ENCODE results near the gene ABCG4. TPM values are rescaled to one million over a fixed set of nuclear protein-coding genes. Genes with fewer than 3 reads are reported as not detected.

Gene ABCG4
- total RNA-seq, 1 experiment from 2014 or later: 0.39 TPM

- TF ChIP-seq POLR2AphosphoS5 (IDR thresholded peaks at IDR 0.05; ENCODE audit: low read depth, low read length): peak; percentile 57
- peak; percentile 99 for TF ChIP-seq CTCF (IDR thresholded peaks at IDR 0.05)
- TF ChIP-seq REST (IDR thresholded peaks at IDR 0.05; ENCODE audit: insufficient read depth in 1 of 2, low read depth in 2 of 2, low read length in 1 of 2): no peak
- TF ChIP-seq TCF7L2 (IDR thresholded peaks at IDR 0.05; ENCODE audit: low read depth, low read length): peak; percentile 88
- TF ChIP-seq SIN3A (IDR thresholded peaks at IDR 0.05; ENCODE audit: borderline replicate concordance, insufficient read depth, low read depth, low read length): peak; percentile 26; the same call in 1 of the 2 replicates
- Histone ChIP-seq H3K27ac (ENCODE audit: low read length) (peak within 1 kb of the TSS; percentile 95), H3K27me3 (ENCODE audit: control insufficient read depth, insufficient read depth, low read length) (no peaks in the 10 kb centered on the region), H3K4me3 (ENCODE audit: low read depth in 2 of 2, low read length in 2 of 2) (peak within 1 kb of the TSS; percentile 80 to 96), H3K36me3 (ENCODE audit: control insufficient read depth, insufficient read depth, low read length) (no peaks in the 10 kb centered on the region), H3K4me1 (ENCODE audit: control insufficient read depth, insufficient read depth, low read length) (peaks cover 32% of the 10 kb centered on the region), H3K9me3 (ENCODE audit: control insufficient read depth, insufficient read depth, low read depth, low read length) (no peaks in the 10 kb centered on the region)
- BruUV-seq (replicated peaks): no TSS peak
- ChIA-PET CTCF (interaction anchor here (0.6 to 3.0 kb wide), 19 partner anchors 10 to 1463 kb away, joined by 3 to 15 read pairs (median 5); partner anchors contain the start of gene CENATAC), POLR2A (interaction anchor here (0.5 to 0.7 kb wide), 6 partner anchors 21 to 543 kb away, joined by 3 to 14 read pairs (median 6); no protein-coding TSS in a partner anchor)
- ATAC-seq: peak; percentile 95
- peak; percentile 81 for DNase-seq (ENCODE audit: low read depth, low spot score)
- in situ Hi-C loops (cut with HindIII; ENCODE audit: low pct_unique_long_range_greater_than_20kb, low sequenced_read_pairs): no loop called here
- intact Hi-C loops (cut with micrococcal nuclease; ENCODE audit: unreplicated experiment): no loop called here
These were observed 57.0 kb downstream of the ABCG4 start, which contains the start of gene CBL for GRCh38 chr11:119205574-119206510. Gene CBL (plus strand): TSS chr11:119206339. CDS start chr11:119206418, 79 bp downstream.

- CTCF ChIA-PET: interaction anchor here (0.5 to 3.0 kb wide), 14 partner anchors 14 to 1463 kb away, joined by 3 to 15 read pairs (median 6); partner anchors contain the start of gene CENATAC
- in situ Hi-C loops (cut with HindIII; ENCODE audit: low pct_unique_long_range_greater_than_20kb, low sequenced_read_pairs): no loop called here
- BruUV-seq (replicated peaks): TSS peak; percentile 93
These were observed 57.9 kb downstream of the ABCG4 start for GRCh38 chr11:119206511-119207414.

More at GRCh38 chr11:119206511-119207414, 57.9 kb downstream of the ABCG4 start:
- DNase-seq (ENCODE audit: low read depth, low spot score) (no peak), ATAC-seq (peak; percentile 36)
- Histone ChIP-seq H3K36me3 (ENCODE audit: control insufficient read depth, insufficient read depth, low read length) (no peaks in the 10 kb centered on the region), H3K27ac (ENCODE audit: low read length) (peak overlapping the region; percentile 89), H3K4me1 (ENCODE audit: control insufficient read depth, insufficient read depth, low read length) (peaks cover 32% of the 10 kb centered on the region), H3K9me3 (ENCODE audit: control insufficient read depth, insufficient read depth, low read depth, low read length) (no peaks in the 10 kb centered on the region), H3K27me3 (ENCODE audit: control insufficient read depth, insufficient read depth, low read length) (no peaks in the 10 kb centered on the region), H3K4me3 (ENCODE audit: low read depth in 2 of 2, low read length in 2 of 2) (peak overlapping the region; percentile 80 to 96)
- POLR2A ChIA-PET: interaction anchor here (0.5 to 0.7 kb wide), 3 partner anchors 21 to 542 kb away, joined by 5 to 13 read pairs (median 5); no protein-coding TSS in a partner anchor
- TF ChIP-seq TCF7L2 (IDR thresholded peaks at IDR 0.05; ENCODE audit: low read depth, low read length) (no peak), CTCF (IDR thresholded peaks at IDR 0.05) (no peak), POLR2AphosphoS5 (IDR thresholded peaks at IDR 0.05; ENCODE audit: low read depth, low read length) (no peak), REST (IDR thresholded peaks at IDR 0.05; ENCODE audit: insufficient read depth in 1 of 2, low read depth in 2 of 2, low read length in 1 of 2) (no peak), SIN3A (IDR thresholded peaks at IDR 0.05; ENCODE audit: borderline replicate concordance, insufficient read depth, low read depth, low read length) (no peak)
- intact Hi-C loops (cut with micrococcal nuclease; ENCODE audit: unreplicated experiment): no loop called here

Data from Panc1 (cell line).